CD4-positive, alpha-beta T cell treated with Interleukin-17A for 4 hours (primary cell): ENCODE results near the gene RLF.
"Not testable (repeated sequence)": the region's sequence is repeated elsewhere in the genome, so short reads cannot be mapped to it uniquely, and the experiment has no call there.

Experiments used
- DNase-seq: peaks from one replicate; pipeline ENCODE4 v3.0.0-alpha.2; 2020; ENCODE audit warnings: mixed read lengths

Gene RLF

GRCh38 chr1:40174788-40175187 lies 13.6 kb downstream of the RLF start:
- DNase-seq, result no peak

GRCh38 chr1:40176989-40177388 lies 15.8 kb downstream of the RLF start:
- DNase-seq, result not testable (repeated sequence)

GRCh38 chr1:40178200-40178599 lies 17.0 kb downstream of the RLF start:
- no peak for DNase-seq

- DNase-seq, result no peak
Measured at GRCh38 chr1:40179496-40180089, 18.4 kb downstream of the RLF start.

GRCh38 chr1:40183055-40183710 lies 22.0 kb downstream of the RLF start:
- DNase-seq, result peak; percentile 32

- DNase-seq, result no peak
Measured at GRCh38 chr1:40184193-40184592, 23.0 kb downstream of the RLF start.

- DNase-seq, result peak; percentile 23
Measured at GRCh38 chr1:40185951-40186864, 25.0 kb downstream of the RLF start.

GRCh38 chr1:40187399-40187798 lies 26.2 kb downstream of the RLF start:
- DNase-seq, result no peak

GRCh38 chr1:40194639-40195038 lies 33.5 kb downstream of the RLF start:
- not testable (repeated sequence) for DNase-seq

GRCh38 chr1:40197656-40198055 lies 36.5 kb downstream of the RLF start:
- no peak for DNase-seq

GRCh38 chr1:40199126-40199525 lies 37.9 kb downstream of the RLF start:
- DNase-seq, result no peak

GRCh38 chr1:40204856-40205255 lies 43.7 kb downstream of the RLF start:
- no peak for DNase-seq

- no peak for DNase-seq
Measured at GRCh38 chr1:40210511-40211204, 49.5 kb downstream of the RLF start.

- no peak for DNase-seq
Measured at GRCh38 chr1:40218333-40218732, 57.1 kb downstream of the RLF start.

- DNase-seq, result not testable (repeated sequence)
Measured at GRCh38 chr1:40221471-40221905, 60.3 kb downstream of the RLF start.

- no peak for DNase-seq
Measured at GRCh38 chr1:40221977-40222772, 61.0 kb downstream of the RLF start.

- DNase-seq, result no peak
Measured at GRCh38 chr1:40224040-40224439, 62.9 kb downstream of the RLF start.

GRCh38 chr1:40226192-40226591 lies 65.0 kb downstream of the RLF start:
- no peak for DNase-seq

- peak; percentile 65 for DNase-seq
Measured at GRCh38 chr1:40232444-40232843, 71.3 kb downstream of the RLF start.

GRCh38 chr1:40239626-40240025 lies 78.4 kb downstream of the RLF start:
- no peak for DNase-seq

GRCh38 chr1:40240390-40240789 lies 79.2 kb downstream of the RLF start:
- no peak for DNase-seq

GRCh38 chr1:40241362-40241761 lies 80.2 kb downstream of the RLF start:
- DNase-seq, result no peak
